ENCODE data around the gene GMDS. TPM values are rescaled to one million over a fixed set of nuclear protein-coding genes. Genes with fewer than 3 reads are reported as not detected.

The GMDS gene
- total RNA-seq, 1 donor from 2014 or later, result 17.9 TPM

DNA sequence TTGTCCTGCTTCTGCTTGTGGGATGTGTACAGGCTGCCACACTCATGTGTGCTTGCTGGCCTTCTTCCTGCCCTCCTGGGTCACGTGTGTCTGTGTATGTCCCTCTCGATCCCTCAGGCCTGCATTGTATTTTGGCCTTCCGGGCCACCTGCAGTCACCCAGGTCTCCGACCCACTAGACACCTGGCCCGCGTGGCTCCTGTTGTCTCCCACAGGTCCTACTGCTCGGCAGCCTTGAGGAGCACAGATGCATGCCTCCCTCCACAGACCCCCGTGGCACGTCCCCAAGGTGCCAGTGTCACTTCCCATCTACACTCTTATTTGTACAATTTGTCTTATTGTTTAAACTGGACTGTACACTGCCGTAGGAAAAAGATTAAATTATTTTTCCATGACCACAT lies 592.6 kb downstream of the GMDS start:
- H3K4me3 ChIP-seq (ENCODE audit: low read depth, low read length), result no peak overlapping the region
- TF ChIP-seq, protein P1, sequence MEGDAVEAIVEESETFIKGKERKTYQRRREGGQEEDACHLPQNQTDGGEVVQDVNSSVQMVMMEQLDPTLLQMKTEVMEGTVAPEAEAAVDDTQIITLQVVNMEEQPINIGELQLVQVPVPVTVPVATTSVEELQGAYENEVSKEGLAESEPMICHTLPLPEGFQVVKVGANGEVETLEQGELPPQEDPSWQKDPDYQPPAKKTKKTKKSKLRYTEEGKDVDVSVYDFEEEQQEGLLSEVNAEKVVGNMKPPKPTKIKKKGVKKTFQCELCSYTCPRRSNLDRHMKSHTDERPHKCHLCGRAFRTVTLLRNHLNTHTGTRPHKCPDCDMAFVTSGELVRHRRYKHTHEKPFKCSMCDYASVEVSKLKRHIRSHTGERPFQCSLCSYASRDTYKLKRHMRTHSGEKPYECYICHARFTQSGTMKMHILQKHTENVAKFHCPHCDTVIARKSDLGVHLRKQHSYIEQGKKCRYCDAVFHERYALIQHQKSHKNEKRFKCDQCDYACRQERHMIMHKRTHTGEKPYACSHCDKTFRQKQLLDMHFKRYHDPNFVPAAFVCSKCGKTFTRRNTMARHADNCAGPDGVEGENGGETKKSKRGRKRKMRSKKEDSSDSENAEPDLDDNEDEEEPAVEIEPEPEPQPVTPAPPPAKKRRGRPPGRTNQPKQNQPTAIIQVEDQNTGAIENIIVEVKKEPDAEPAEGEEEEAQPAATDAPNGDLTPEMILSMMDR (conservative IDR thresholded peaks at IDR 0.05; ENCODE audit: low read depth, low read length), result no peak
- no peak for DNase-seq (ENCODE audit: low read depth)

DNA sequence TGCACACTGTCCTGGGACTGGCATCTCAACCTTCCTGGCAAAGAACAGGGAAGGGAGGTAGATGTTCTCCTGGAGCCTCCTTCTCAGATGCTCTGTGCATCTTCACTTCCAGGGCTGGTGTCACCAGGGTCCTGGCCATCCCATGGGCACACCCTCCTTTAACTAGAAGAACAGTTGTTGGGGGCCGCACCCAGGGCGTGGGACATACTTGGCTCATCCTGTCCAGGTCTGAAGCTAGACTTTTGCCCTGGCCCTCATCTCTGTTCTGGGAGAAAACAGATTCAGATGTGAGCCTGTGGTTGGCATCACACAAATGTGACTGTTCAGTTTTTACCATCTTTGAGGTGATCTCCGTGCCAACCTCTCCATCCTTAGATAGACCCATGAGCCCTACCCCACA lies 594.0 kb downstream of the GMDS start:
- no peak for DNase-seq (ENCODE audit: low read depth)
- no peak overlapping the region for H3K4me3 ChIP-seq (ENCODE audit: low read depth, low read length)
- TF ChIP-seq, protein P1 (conservative IDR thresholded peaks at IDR 0.05; ENCODE audit: low read depth, low read length), result no peak

DNA sequence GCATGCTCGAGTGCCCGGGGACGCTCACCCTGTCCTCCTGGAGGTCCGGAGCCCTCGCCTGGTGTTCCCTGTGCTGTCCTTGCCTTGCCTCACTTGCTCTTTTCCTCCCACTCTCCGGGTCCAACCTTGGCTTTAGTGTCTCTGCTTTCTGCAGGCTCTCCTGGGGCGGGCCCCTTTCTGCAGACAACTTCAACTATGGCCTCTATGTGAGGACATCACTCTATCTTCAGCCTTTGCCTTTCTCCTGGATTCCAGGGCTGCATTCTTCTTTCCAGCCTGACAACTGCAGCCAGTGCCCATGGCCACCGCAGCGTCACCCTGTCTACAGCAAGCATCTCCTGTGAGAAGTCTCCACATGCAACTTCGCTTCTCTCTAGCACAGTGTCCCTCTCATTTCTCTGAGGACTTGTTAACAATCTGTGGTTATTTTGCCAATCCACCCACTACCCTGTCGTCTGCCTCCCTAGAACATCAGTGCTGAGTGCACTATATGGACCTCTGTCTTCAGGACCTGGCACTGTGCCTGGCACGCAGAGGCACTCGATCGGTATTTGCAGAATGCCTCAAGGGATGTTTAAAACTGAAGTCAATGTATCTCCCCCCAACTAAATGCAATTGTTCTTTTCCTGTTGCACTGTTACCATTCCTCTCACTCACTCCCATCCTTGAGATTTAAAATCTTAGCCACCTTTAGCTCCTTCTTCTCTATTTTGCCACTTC lies 599.8 kb downstream of the GMDS start:
- TF ChIP-seq, protein P1 (conservative IDR thresholded peaks at IDR 0.05; ENCODE audit: low read depth, low read length), result no peak
- DNase-seq (ENCODE audit: low read depth), result no peak
- H3K4me3 ChIP-seq (ENCODE audit: low read depth, low read length), result no peak overlapping the region

DNA sequence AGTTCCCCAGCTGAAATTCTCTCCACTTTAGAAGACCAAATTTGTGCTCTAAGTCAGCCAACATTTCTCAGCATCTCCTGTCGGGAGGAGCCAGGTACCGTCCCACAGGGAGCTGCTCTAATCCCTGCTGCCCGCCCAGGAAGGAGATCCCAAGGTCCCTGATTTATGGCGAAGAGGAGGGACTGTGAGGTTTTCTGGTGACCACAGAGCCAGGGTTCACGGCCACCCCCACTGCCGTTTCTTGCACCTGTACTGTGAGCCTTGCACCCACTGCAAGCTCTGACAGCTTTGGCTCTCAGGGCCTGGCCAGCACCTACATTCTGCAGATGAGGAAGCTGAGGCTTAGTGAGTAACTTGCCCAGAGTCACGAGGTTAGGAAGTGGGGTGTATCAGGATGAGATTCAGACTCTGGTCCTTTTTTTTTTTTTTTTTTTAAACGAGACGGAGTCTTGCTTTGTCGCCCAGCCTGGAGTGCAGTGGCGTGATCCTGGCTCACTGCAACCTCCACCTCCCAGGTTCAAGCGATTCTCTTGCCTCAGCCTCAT lies 600.8 kb downstream of the GMDS start:
- no peak for DNase-seq (ENCODE audit: low read depth)
- TF ChIP-seq, protein P1 (conservative IDR thresholded peaks at IDR 0.05; ENCODE audit: low read depth, low read length), result no peak
- H3K4me3 ChIP-seq (ENCODE audit: low read depth, low read length), result no peak overlapping the region

DNA sequence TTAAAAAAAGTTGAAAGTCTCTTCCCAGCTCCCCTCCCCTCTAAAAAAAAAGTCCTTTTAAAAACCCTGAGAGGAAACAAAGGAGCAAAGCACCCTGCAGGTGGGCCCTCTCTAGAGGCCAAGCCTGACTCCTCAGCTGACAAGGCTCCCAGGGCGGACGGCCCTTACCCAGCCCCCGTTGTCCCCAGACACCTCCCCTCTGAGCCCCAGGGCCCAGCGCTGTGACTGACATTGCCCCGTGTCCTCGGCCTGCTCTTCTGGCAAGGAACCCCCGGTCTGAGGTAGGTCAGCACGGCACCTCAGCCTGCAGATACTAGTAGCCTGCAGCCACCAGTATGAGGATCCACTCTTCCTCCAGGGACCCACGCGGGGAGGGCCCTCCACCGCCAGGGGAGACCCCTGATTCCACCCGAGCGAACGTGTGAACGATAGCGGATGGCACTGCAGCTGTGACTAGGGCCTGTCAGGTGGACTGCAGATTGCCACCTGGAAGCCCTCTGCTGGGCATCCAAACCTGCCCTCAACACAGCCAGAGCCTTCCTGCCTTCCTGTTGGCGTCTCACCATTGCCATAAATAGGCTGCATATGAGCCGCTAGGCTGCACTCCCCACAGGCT lies 601.5 kb downstream of the GMDS start:
- no peak overlapping the region for H3K4me3 ChIP-seq (ENCODE audit: low read depth, low read length)
- DNase-seq (ENCODE audit: low read depth), result no peak
- TF ChIP-seq, protein P1 (conservative IDR thresholded peaks at IDR 0.05; ENCODE audit: low read depth, low read length), result no peak

DNA sequence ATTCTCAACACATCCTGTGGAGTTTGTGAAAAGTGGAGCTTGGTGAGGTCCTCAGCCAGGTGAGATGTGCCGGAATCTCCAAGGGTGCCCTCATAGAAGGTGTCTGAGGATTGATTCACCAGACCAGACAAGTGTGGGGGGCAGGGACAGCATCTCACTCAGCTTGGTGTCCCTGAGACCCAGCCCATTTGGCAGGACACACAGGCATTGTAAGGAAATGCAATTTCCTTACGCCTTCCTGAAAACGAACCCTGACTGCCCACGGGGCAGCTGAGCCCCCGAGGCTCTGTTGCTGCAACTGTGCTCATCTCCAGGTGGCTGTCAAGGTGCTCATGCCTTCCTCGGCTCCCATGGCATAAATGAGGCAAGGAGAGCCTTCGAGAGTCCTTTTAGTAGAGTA lies 602.3 kb downstream of the GMDS start:
- DNase-seq (ENCODE audit: low read depth), result no peak
- TF ChIP-seq, protein P1 (conservative IDR thresholded peaks at IDR 0.05; ENCODE audit: low read depth, low read length), result no peak
- H3K4me3 ChIP-seq (ENCODE audit: low read depth, low read length), result no peak overlapping the region
